ENCODE measurements around the gene CTDSPL2.

The CTDSPL2 gene

DNA sequence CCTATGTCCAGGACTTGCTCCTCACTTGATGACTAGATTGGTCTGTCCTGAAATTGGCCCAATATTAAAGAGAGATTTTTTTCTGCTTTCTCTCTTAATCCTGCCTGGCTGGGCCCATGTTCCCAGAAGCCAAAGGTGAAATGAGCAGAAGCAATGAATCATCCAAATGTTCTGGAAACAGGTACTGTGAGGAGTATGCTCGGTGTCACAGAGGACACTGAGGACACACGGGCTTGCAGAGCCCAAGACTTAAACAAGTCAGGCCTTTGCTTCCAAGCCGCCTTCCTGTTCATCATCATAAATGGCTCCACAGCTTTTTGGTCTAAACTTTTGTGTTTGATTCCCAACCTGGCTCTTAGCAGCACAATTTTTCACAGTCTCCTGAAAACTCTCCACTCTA is 140.9 kb downstream of the CTDSPL2 start:
- Histone ChIP-seq H3K27me3 (ENCODE audit: low read depth, low read length) (no peaks in the 10 kb centered on the region), H3K36me3 (ENCODE audit: control insufficient read depth in 1 of 2, insufficient read depth in 2 of 2, low read length in 2 of 2) (peaks cover 59 to 63% of the 10 kb centered on the region in 2 donors), H3K4me3 (ENCODE audit: low read depth in 1 of 2, low read length in 2 of 2) (no peak overlapping the region), H3K4me1 (ENCODE audit: control insufficient read depth in 1 of 2, insufficient read depth in 2 of 2, low read length in 2 of 2) (no peaks in the 10 kb centered on the region), H3K27ac (ENCODE audit: low read length) (no peak overlapping the region), H3K9me3 (ENCODE audit: control insufficient read depth in 1 of 2, low read length in 2 of 2) (peaks cover 0 to 4% of the 10 kb centered on the region in 2 donors)

DNA sequence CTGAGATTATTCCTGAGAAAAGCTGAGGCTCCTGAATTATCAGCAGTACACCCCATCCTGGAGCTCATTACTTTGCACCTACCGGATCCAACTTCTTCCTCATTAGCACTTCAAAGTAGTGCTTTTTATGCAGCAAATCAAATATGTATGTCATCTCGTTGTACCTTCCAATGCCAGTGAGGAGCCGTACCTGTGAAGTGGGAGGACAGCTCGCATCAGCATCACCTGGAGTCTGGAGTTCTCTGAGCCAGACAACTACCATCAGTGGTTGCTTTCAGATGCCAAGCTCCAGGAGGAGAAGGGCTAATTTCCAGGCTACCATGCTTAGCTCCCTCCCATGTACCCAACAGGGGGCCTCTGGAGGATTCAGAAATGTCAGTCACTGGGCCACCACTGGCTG is 141.9 kb downstream of the CTDSPL2 start:
- Histone ChIP-seq H3K9me3 (ENCODE audit: control insufficient read depth in 1 of 2, low read length in 2 of 2) (peaks cover 0 to 4% of the 10 kb centered on the region in 2 donors), H3K27ac (ENCODE audit: low read length) (no peak overlapping the region), H3K36me3 (ENCODE audit: control insufficient read depth in 1 of 2, insufficient read depth in 2 of 2, low read length in 2 of 2) (peaks cover 56 to 58% of the 10 kb centered on the region in 2 donors), H3K4me1 (ENCODE audit: control insufficient read depth in 1 of 2, insufficient read depth in 2 of 2, low read length in 2 of 2) (no peaks in the 10 kb centered on the region), H3K27me3 (ENCODE audit: low read depth, low read length) (no peaks in the 10 kb centered on the region), H3K4me3 (ENCODE audit: low read depth in 1 of 2, low read length in 2 of 2) (no peak overlapping the region)

DNA sequence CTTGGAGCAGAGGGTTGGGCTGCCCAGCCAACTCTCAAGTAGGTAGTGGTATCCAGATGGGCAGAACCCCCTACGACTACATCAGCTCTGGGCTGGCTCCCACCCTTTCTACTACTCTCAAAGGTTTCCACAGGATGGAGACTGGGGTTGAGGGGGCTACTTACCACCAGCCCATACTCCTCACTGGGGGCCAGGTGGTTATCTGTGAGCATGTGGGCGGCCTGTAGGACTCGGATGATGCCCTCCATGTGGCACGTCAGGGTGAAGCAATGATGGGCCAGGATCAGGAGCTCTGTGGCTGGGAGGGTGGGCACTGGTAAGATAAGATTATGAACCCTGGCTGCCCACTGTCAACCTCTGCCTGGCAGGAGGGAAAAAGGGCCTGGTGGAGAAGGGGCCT is 142.9 kb downstream of the CTDSPL2 start:
- peaks cover 48 to 54% of the 10 kb centered on the region in 2 donors for H3K36me3 ChIP-seq (ENCODE audit: control insufficient read depth in 1 of 2, insufficient read depth in 2 of 2, low read length in 2 of 2)
- no peaks in the 10 kb centered on the region for H3K27me3 ChIP-seq (ENCODE audit: low read depth, low read length)
- no peak overlapping the region for H3K4me3 ChIP-seq (ENCODE audit: low read depth in 1 of 2, low read length in 2 of 2)
- peaks cover 0 to 3% of the 10 kb centered on the region in 2 donors for H3K9me3 ChIP-seq (ENCODE audit: control insufficient read depth in 1 of 2, low read length in 2 of 2)
- H3K4me1 ChIP-seq (ENCODE audit: control insufficient read depth in 1 of 2, insufficient read depth in 2 of 2, low read length in 2 of 2): no peaks in the 10 kb centered on the region
- H3K27ac ChIP-seq (ENCODE audit: low read length): no peak overlapping the region

DNA sequence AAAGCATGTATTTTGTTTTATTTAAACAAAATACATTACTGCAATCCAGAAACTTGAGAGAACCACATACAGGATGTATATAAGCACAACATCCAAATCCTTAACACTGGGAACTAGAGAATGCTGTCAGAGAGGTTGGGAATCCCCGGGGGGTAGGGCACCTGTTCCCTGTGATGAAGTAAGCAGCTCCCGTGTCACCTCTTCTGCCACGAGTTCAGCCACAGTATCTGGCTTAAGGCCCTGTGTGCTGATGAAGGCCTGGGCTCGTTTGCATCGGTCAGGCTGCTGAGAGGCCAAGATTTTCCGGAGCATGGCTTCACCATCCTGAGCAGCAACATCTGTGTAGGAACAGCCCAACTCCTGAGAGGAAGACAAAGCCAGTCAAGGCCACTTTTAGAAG is 146.0 kb downstream of the CTDSPL2 start:
- Histone ChIP-seq H3K36me3 (ENCODE audit: control insufficient read depth in 1 of 2, insufficient read depth in 2 of 2, low read length in 2 of 2) (peaks cover 31 to 36% of the 10 kb centered on the region in 2 donors), H3K27me3 (ENCODE audit: low read depth, low read length) (no peaks in the 10 kb centered on the region), H3K4me1 (ENCODE audit: control insufficient read depth in 1 of 2, insufficient read depth in 2 of 2, low read length in 2 of 2) (no peaks in the 10 kb centered on the region), H3K4me3 (ENCODE audit: low read depth in 1 of 2, low read length in 2 of 2) (no peak overlapping the region), H3K27ac (ENCODE audit: low read length) (no peak overlapping the region), H3K9me3 (ENCODE audit: control insufficient read depth in 1 of 2, low read length in 2 of 2) (no peaks in the 10 kb centered on the region)

DNA sequence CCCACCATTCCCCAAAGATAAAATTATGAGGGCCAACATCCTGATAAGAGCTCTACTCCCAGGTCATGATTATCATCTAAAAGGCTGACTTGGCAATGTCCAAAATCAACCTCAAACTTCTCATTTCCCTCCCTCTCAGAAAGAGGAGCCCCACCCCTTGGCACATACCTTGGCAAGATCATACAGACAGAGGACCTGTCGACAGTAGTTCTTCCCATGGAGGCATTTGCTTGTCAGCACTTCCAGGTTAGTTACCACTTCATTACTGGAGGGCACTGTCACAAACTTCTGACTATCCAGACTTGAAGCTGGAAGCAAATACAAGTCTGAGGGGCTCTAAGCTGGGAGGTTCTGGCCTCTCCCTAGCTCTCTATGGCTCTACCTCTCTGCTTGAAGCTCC is 147.3 kb downstream of the CTDSPL2 start:
- H3K27me3 ChIP-seq (ENCODE audit: low read depth, low read length): no peaks in the 10 kb centered on the region
- H3K4me3 ChIP-seq (ENCODE audit: low read depth in 1 of 2, low read length in 2 of 2): no peak overlapping the region
- no peaks in the 10 kb centered on the region for H3K4me1 ChIP-seq (ENCODE audit: control insufficient read depth in 1 of 2, insufficient read depth in 2 of 2, low read length in 2 of 2)
- H3K9me3 ChIP-seq (ENCODE audit: control insufficient read depth in 1 of 2, low read length in 2 of 2): no peaks in the 10 kb centered on the region
- no peak overlapping the region for H3K27ac ChIP-seq (ENCODE audit: low read length)
- peaks cover 27 to 36% of the 10 kb centered on the region in 2 donors for H3K36me3 ChIP-seq (ENCODE audit: control insufficient read depth in 1 of 2, insufficient read depth in 2 of 2, low read length in 2 of 2)

Measured in muscle layer of duodenum (tissue), 2 donors.